ENCODE results near the gene DUOXA1. TPM values are rescaled to one million over a fixed set of nuclear protein-coding genes. Genes with fewer than 3 reads are reported as not detected.

DUOXA1 gene
- total RNA-seq, 1 experiment from 2014 or later, result not detected

GRCh38 chr15:45162771-45163507 lies 33.3 kb upstream of the DUOXA1 start:
- Histone ChIP-seq H3K9me3 (replicated peaks) (no peaks in the 10 kb centered on the region; the same call in 1 of the 2 replicates), H3K4me3 (no peak overlapping the region), H3K36me3 (no peaks in the 10 kb centered on the region), H3K4me1 (replicated peaks) (peaks cover 26% of the 10 kb centered on the region), H3K27me3 (replicated peaks) (no peaks in the 10 kb centered on the region), H3K27ac (no peak overlapping the region)
- DNase-seq (ENCODE audit: low read depth in 1 of 2, low spot score in 2 of 2), result peak; percentile 74 to 83

- no peak overlapping the region for H3K27ac ChIP-seq
- no peaks in the 10 kb centered on the region; the same call in 1 of the 2 replicates for H3K9me3 ChIP-seq (replicated peaks)
- no peak overlapping the region for H3K4me3 ChIP-seq
- H3K4me1 ChIP-seq (replicated peaks), result peaks cover 23% of the 10 kb centered on the region
- no peaks in the 10 kb centered on the region for H3K36me3 ChIP-seq
- no peaks in the 10 kb centered on the region for H3K27me3 ChIP-seq (replicated peaks)
- no peak for DNase-seq (ENCODE audit: low read depth in 1 of 2, low spot score in 2 of 2)
Observed at GRCh38 chr15:45161666-45162065, 32.0 kb upstream of the DUOXA1 start.

- DNase-seq (ENCODE audit: low read depth in 1 of 2, low spot score in 2 of 2), result peak; percentile 73 to 79
- Histone ChIP-seq H3K4me1 (replicated peaks) (peaks cover 11% of the 10 kb centered on the region), H3K27ac (no peak overlapping the region), H3K36me3 (no peaks in the 10 kb centered on the region), H3K27me3 (replicated peaks) (no peaks in the 10 kb centered on the region), H3K9me3 (replicated peaks) (no peaks in the 10 kb centered on the region), H3K4me3 (no peak overlapping the region)
Observed at GRCh38 chr15:45157974-45158373, 28.3 kb upstream of the DUOXA1 start.

- Histone ChIP-seq H3K36me3 (no peaks in the 10 kb centered on the region), H3K27me3 (replicated peaks) (no peaks in the 10 kb centered on the region), H3K4me1 (replicated peaks) (peaks cover 7% of the 10 kb centered on the region), H3K9me3 (replicated peaks) (no peaks in the 10 kb centered on the region), H3K27ac (no peak overlapping the region), H3K4me3 (no peak overlapping the region)
- DNase-seq (ENCODE audit: low read depth in 1 of 2, low spot score in 2 of 2), result no peak
Observed at GRCh38 chr15:45156744-45157455, 27.2 kb upstream of the DUOXA1 start.

GRCh38 chr15:45155739-45156138 lies 26.1 kb upstream of the DUOXA1 start:
- H3K9me3 ChIP-seq (replicated peaks), result no peaks in the 10 kb centered on the region
- no peak overlapping the region for H3K4me3 ChIP-seq
- peaks cover 7% of the 10 kb centered on the region for H3K4me1 ChIP-seq (replicated peaks)
- no peaks in the 10 kb centered on the region for H3K27me3 ChIP-seq (replicated peaks)
- H3K27ac ChIP-seq, result no peak overlapping the region
- H3K36me3 ChIP-seq, result no peaks in the 10 kb centered on the region
- DNase-seq (ENCODE audit: low read depth in 1 of 2, low spot score in 2 of 2), result no peak

- DNase-seq (ENCODE audit: low read depth in 1 of 2, low spot score in 2 of 2), result no peak
Observed at GRCh38 chr15:45151998-45152828, 22.5 kb upstream of the DUOXA1 start.

GRCh38 chr15:45150997-45151396 lies 21.3 kb upstream of the DUOXA1 start:
- DNase-seq (ENCODE audit: low read depth in 1 of 2, low spot score in 2 of 2), result no peak

More at GRCh38 chr15:45151998-45152828, 22.5 kb upstream of the DUOXA1 start:
- H3K27ac ChIP-seq, result no peak overlapping the region
- no peaks in the 10 kb centered on the region for H3K36me3 ChIP-seq
- no peaks in the 10 kb centered on the region for H3K27me3 ChIP-seq (replicated peaks)
- no peaks in the 10 kb centered on the region for H3K9me3 ChIP-seq (replicated peaks)
- H3K4me1 ChIP-seq (replicated peaks), result no peaks in the 10 kb centered on the region
- H3K4me3 ChIP-seq, result no peak overlapping the region

GRCh38 chr15:45150481-45150880 lies 20.8 kb upstream of the DUOXA1 start:
- H3K27me3 ChIP-seq (replicated peaks), result no peaks in the 10 kb centered on the region
- H3K4me3 ChIP-seq, result no peak overlapping the region
- no peak for DNase-seq (ENCODE audit: low read depth in 1 of 2, low spot score in 2 of 2)
- H3K36me3 ChIP-seq, result no peaks in the 10 kb centered on the region
- no peaks in the 10 kb centered on the region for H3K4me1 ChIP-seq (replicated peaks)
- H3K27ac ChIP-seq, result no peak overlapping the region
- no peaks in the 10 kb centered on the region for H3K9me3 ChIP-seq (replicated peaks)

More at GRCh38 chr15:45150997-45151396, 21.3 kb upstream of the DUOXA1 start:
- no peak overlapping the region for H3K27ac ChIP-seq
- no peaks in the 10 kb centered on the region for H3K9me3 ChIP-seq (replicated peaks)
- no peaks in the 10 kb centered on the region for H3K27me3 ChIP-seq (replicated peaks)
- H3K4me1 ChIP-seq (replicated peaks), result no peaks in the 10 kb centered on the region
- no peak overlapping the region for H3K4me3 ChIP-seq
- no peaks in the 10 kb centered on the region for H3K36me3 ChIP-seq

- no peaks in the 10 kb centered on the region for H3K4me1 ChIP-seq (replicated peaks)
- no peak for DNase-seq (ENCODE audit: low read depth in 1 of 2, low spot score in 2 of 2)
- no peaks in the 10 kb centered on the region for H3K9me3 ChIP-seq (replicated peaks)
- no peaks in the 10 kb centered on the region for H3K36me3 ChIP-seq
- no peak overlapping the region for H3K4me3 ChIP-seq
- H3K27ac ChIP-seq, result no peak overlapping the region
- no peaks in the 10 kb centered on the region for H3K27me3 ChIP-seq (replicated peaks)
Observed at GRCh38 chr15:45149060-45149459, 19.4 kb upstream of the DUOXA1 start.

GRCh38 chr15:45148076-45149059 lies 18.7 kb upstream of the DUOXA1 start:
- Histone ChIP-seq H3K4me1 (replicated peaks) (no peaks in the 10 kb centered on the region), H3K27ac (no peak overlapping the region), H3K9me3 (replicated peaks) (no peaks in the 10 kb centered on the region), H3K36me3 (no peaks in the 10 kb centered on the region), H3K27me3 (replicated peaks) (no peaks in the 10 kb centered on the region), H3K4me3 (no peak overlapping the region)
- no peak for DNase-seq (ENCODE audit: low read depth in 1 of 2, low spot score in 2 of 2)

- Histone ChIP-seq H3K4me1 (replicated peaks) (no peaks in the 10 kb centered on the region), H3K4me3 (no peak overlapping the region), H3K27ac (no peak overlapping the region), H3K27me3 (replicated peaks) (no peaks in the 10 kb centered on the region), H3K36me3 (no peaks in the 10 kb centered on the region), H3K9me3 (replicated peaks) (no peaks in the 10 kb centered on the region)
- DNase-seq (ENCODE audit: low read depth in 1 of 2, low spot score in 2 of 2), result no peak
Observed at GRCh38 chr15:45147606-45148005, 17.9 kb upstream of the DUOXA1 start.

- no peak for DNase-seq (ENCODE audit: low read depth in 1 of 2, low spot score in 2 of 2)
- Histone ChIP-seq H3K27me3 (replicated peaks) (no peaks in the 10 kb centered on the region), H3K4me1 (replicated peaks) (no peaks in the 10 kb centered on the region), H3K4me3 (no peak overlapping the region), H3K36me3 (no peaks in the 10 kb centered on the region), H3K27ac (no peak overlapping the region), H3K9me3 (replicated peaks) (no peaks in the 10 kb centered on the region)
Observed at GRCh38 chr15:45146405-45146804, 16.7 kb upstream of the DUOXA1 start.

GRCh38 chr15:45144775-45145174 lies 15.1 kb upstream of the DUOXA1 start:
- Histone ChIP-seq H3K9me3 (replicated peaks) (no peaks in the 10 kb centered on the region), H3K27me3 (replicated peaks) (no peaks in the 10 kb centered on the region), H3K4me3 (no peak overlapping the region), H3K27ac (no peak overlapping the region), H3K36me3 (no peaks in the 10 kb centered on the region), H3K4me1 (replicated peaks) (no peaks in the 10 kb centered on the region)
- no peak for DNase-seq (ENCODE audit: low read depth in 1 of 2, low spot score in 2 of 2)

Measured in SJSA1 (cell line).